ENCODE measurements around the gene CACNA1B. TPM values are rescaled to one million over a fixed set of nuclear protein-coding genes. Genes with fewer than 3 reads are reported as not detected.

Gene CACNA1B
- total RNA-seq, 1 donor from 2014 or later, result 84.4 TPM

GRCh38 chr9:137866226-137867141 is 11.1 kb upstream of the CACNA1B start:
- peaks cover 4% of the 10 kb centered on the region for H3K9me3 Mint-ChIP-seq (ENCODE audit: unreplicated experiment)
- no peak for DNase-seq
- no peak for TF ChIP-seq CTCF (IDR thresholded peaks at IDR 0.05; ENCODE audit: partially characterized antibody, unreplicated experiment)
- H3K4me1 Mint-ChIP-seq (ENCODE audit: low read depth, unreplicated experiment), result no peaks in the 10 kb centered on the region
- H3K27ac Mint-ChIP-seq (ENCODE audit: unreplicated experiment), result no peak overlapping the region
- no peak overlapping the region for H3K4me3 Mint-ChIP-seq (ENCODE audit: unreplicated experiment)
- H3K36me3 Mint-ChIP-seq (ENCODE audit: unreplicated experiment), result no peaks in the 10 kb centered on the region
- peaks cover 4% of the 10 kb centered on the region for H3K27me3 Mint-ChIP-seq (ENCODE audit: unreplicated experiment)

- Mint-ChIP-seq H3K27me3 (ENCODE audit: unreplicated experiment) (peaks cover 9% of the 10 kb centered on the region), H3K4me1 (ENCODE audit: low read depth, unreplicated experiment) (peaks cover 8% of the 10 kb centered on the region), H3K9me3 (ENCODE audit: unreplicated experiment) (peaks cover 8% of the 10 kb centered on the region), H3K27ac (ENCODE audit: unreplicated experiment) (no peak overlapping the region), H3K4me3 (ENCODE audit: unreplicated experiment) (no peak overlapping the region), H3K36me3 (ENCODE audit: unreplicated experiment) (no peaks in the 10 kb centered on the region)
- no peak for DNase-seq
- TF ChIP-seq CTCF (IDR thresholded peaks at IDR 0.05; ENCODE audit: partially characterized antibody, unreplicated experiment), result no peak
Observed at GRCh38 chr9:137870432-137870831, 7.2 kb upstream of the CACNA1B start.

GRCh38 chr9:137872296-137872695 is 5.3 kb upstream of the CACNA1B start:
- no peak for TF ChIP-seq CTCF (IDR thresholded peaks at IDR 0.05; ENCODE audit: partially characterized antibody, unreplicated experiment)
- Mint-ChIP-seq H3K4me1 (ENCODE audit: low read depth, unreplicated experiment) (peaks cover 10% of the 10 kb centered on the region), H3K4me3 (ENCODE audit: unreplicated experiment) (peak overlapping the region; percentile 44), H3K27ac (ENCODE audit: unreplicated experiment) (peak overlapping the region; percentile 30), H3K9me3 (ENCODE audit: unreplicated experiment) (peaks cover 11% of the 10 kb centered on the region), H3K36me3 (ENCODE audit: unreplicated experiment) (peaks cover 6% of the 10 kb centered on the region), H3K27me3 (ENCODE audit: unreplicated experiment) (peaks cover 14% of the 10 kb centered on the region)
- no peak for DNase-seq

GRCh38 chr9:137873408-137873807 is 4.2 kb upstream of the CACNA1B start:
- Mint-ChIP-seq H3K9me3 (ENCODE audit: unreplicated experiment) (peaks cover 8% of the 10 kb centered on the region), H3K27ac (ENCODE audit: unreplicated experiment) (no peak overlapping the region), H3K27me3 (ENCODE audit: unreplicated experiment) (peaks cover 14% of the 10 kb centered on the region), H3K4me1 (ENCODE audit: low read depth, unreplicated experiment) (peaks cover 10% of the 10 kb centered on the region), H3K4me3 (ENCODE audit: unreplicated experiment) (no peak overlapping the region), H3K36me3 (ENCODE audit: unreplicated experiment) (peaks cover 6% of the 10 kb centered on the region)
- no peak for TF ChIP-seq CTCF (IDR thresholded peaks at IDR 0.05; ENCODE audit: partially characterized antibody, unreplicated experiment)
- DNase-seq, result no peak

- H3K9me3 Mint-ChIP-seq (ENCODE audit: unreplicated experiment), result peaks cover 8% of the 10 kb centered on the region
- DNase-seq, result no peak
- TF ChIP-seq CTCF (IDR thresholded peaks at IDR 0.05; ENCODE audit: partially characterized antibody, unreplicated experiment), result no peak
- H3K4me1 Mint-ChIP-seq (ENCODE audit: low read depth, unreplicated experiment), result peaks cover 10% of the 10 kb centered on the region
- peaks cover 14% of the 10 kb centered on the region for H3K27me3 Mint-ChIP-seq (ENCODE audit: unreplicated experiment)
- H3K36me3 Mint-ChIP-seq (ENCODE audit: unreplicated experiment), result peaks cover 6% of the 10 kb centered on the region
- peak overlapping the region; percentile 85 for H3K27ac Mint-ChIP-seq (ENCODE audit: unreplicated experiment)
- H3K4me3 Mint-ChIP-seq (ENCODE audit: unreplicated experiment), result no peak overlapping the region
Observed at GRCh38 chr9:137873858-137874362, 3.7 kb upstream of the CACNA1B start.

Measured in glutamatergic neuron (in vitro differentiated cells).